ENCODE measurements around the gene SCD5. TPM values are rescaled to one million over a fixed set of nuclear protein-coding genes. Genes with fewer than 3 reads are reported as not detected.

Gene SCD5
- total and polyA plus RNA-seq, 9 of the 15 experiments (the other 6 are each of a cell fraction or from before 2014, with no cell fraction given): 0.01 to 0.20 (median 0.03) TPM; not detected in 5

DNA sequence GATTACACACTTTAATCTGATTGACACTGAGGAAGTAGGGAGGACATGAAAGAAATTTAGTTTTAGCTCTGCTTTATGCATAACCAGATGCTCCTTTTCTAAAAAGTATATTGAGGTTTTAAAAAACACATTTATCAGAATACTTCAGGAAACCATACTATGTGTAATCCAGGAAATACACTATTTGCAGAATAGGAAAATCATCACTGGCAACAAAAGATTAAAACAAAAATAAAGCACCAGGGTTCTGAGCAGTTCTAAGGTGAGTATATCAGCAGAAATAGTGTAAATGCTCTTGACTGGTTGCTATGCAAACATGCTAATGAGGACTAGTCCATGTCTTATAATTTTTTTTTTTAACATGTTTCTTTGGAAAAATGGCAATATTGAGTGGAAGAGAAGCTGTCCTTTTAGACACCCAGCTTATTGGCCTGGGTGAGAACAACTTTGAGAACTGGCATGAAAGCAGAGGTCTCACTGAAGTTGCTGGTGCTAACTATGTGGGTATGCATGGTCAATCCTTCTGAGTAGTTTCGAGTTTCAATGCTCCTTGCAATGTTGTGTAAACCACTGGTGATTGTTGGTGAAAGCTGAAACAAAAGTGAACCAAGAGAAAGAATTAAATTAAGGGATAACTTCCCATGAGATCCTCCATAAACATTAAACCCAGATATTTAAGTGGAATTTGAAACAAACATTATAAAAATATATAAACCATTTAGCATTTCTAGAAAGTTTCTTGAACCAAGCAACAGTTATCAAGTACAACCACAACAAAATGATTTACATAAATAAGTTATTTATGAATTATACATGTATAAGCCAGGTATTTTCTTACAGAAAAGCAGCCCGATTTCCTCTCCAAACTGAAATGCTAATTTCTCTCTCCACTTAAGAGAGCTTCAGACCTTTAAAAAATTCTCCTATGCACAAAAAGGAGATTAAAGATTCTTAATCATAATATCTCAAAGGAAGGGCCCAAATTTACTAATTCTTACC, 20.4 kb upstream of the SCD5 start (continued):
- TF ChIP-seq ZNF407 (IDR thresholded peaks at IDR 0.05; ENCODE audit: low read depth): no peak
- no peak for TF ChIP-seq SIN3A (IDR thresholded peaks at IDR 0.05; ENCODE audit: borderline replicate concordance in 2 of 2, control insufficient read depth in 1 of 2, low read depth in 2 of 2, low read length in 2 of 2)
- no peak for TF ChIP-seq AFF4 (CRISPR knock-in tag; IDR thresholded peaks at IDR 0.05)
- no peak for TF ChIP-seq MED1 (CRISPR knock-in tag; IDR thresholded peaks at IDR 0.05; ENCODE audit: borderline replicate concordance)
- TF ChIP-seq KLF6 (CRISPR knock-in tag; IDR thresholded peaks at IDR 0.05; ENCODE audit: borderline replicate concordance): no peak
- TF ChIP-seq ZNF395 (CRISPR knock-in tag; IDR thresholded peaks at IDR 0.05): no peak
- no peak for TF ChIP-seq TGIF2 (CRISPR knock-in tag; IDR thresholded peaks at IDR 0.05)
